B cell (primary cell): Measurements from ENCODE around the gene AHCY. TPM values are rescaled to one million over a fixed set of nuclear protein-coding genes. Genes with fewer than 3 reads are reported as not detected.

ENCODE experiments used
- ATAC-seq: fragments of 200-7000 bp; cut with Tn5 transposase; one replicate; pipeline ENCODE4 v1.10.0; 2021; ENCODE audit warnings: low read depth, mild to moderate bottlenecking, moderate number of reproducible peaks, moderate library complexity
- CTCF ChIA-PET: fragments of 350-600 bp; sonication (Branson Sonifier 250); formaldehyde crosslinking; loops from one replicate; lab custom pipeline; 2021; ENCODE audit warnings: antibody characterized with exemption, inconsistent platforms; lab: Charles Lee
- POLR2A ChIA-PET: fragments of 350-600 bp; sonication (Branson Sonifier 250); formaldehyde crosslinking; loops from one replicate; lab custom pipeline; 2021; ENCODE audit warnings: antibody characterized with exemption; lab: Charles Lee
- DNase-seq: peaks from one replicate; pipeline ENCODE4 v3.0.0; 2013
- H2AFZ ChIP-seq: 2 replicates; pipeline ENCODE4 v1.6.1; 2012; ENCODE audit warnings: mild to moderate bottlenecking, low read depth, low read length; ENCODE audit not compliant: insufficient read depth, poor library complexity, severe bottlenecking
- H3K27ac ChIP-seq, 2 donors: 1 replicate in 1 of 2; 2 replicates in 1 of 2; pipeline ENCODE4 v1.5.1; 2012 to 2013; ENCODE audit warnings: low read length in 2 of 2, mild to moderate bottlenecking in 2 of 2, moderate library complexity in 1 of 2
- H3K27me3 ChIP-seq, 4 experiments: fragments of 200-600 bp in 1 of 4; sonication (generic) in 1 of 4; replicated peaks in 1 of 4; 1 replicate in 2 of 4; 2 replicates in 2 of 4; pipeline versions ENCODE4 v1.6.1 to v1.7.0; 2013 to 2016; ENCODE audit warnings: low read length in 3 of 4, mild to moderate bottlenecking in 2 of 4, mixed read lengths in 1 of 4, moderate library complexity in 1 of 4; ENCODE audit not compliant: insufficient read depth in 4 of 4, control insufficient read depth in 3 of 4; ENCODE audit errors: control extremely low read depth in 1 of 4
- H3K36me3 ChIP-seq, 2 experiments: replicated peaks in 1 of 2; 1 replicate in 1 of 2; 2 replicates in 1 of 2; pipeline versions ENCODE4 v1.6.1 to v1.7.1; 2013; ENCODE audit warnings: low read length in 1 of 2; ENCODE audit not compliant: insufficient read depth in 2 of 2, control insufficient read depth in 1 of 2; ENCODE audit errors: control extremely low read depth in 1 of 2, extremely low read depth in 1 of 2
- H3K4me1 ChIP-seq, 2 donors: fragments of 200-600 bp in 1 of 2; sonication (generic) in 1 of 2; 1 replicate in 1 of 2; 2 replicates in 1 of 2; pipeline versions ENCODE4 v1.5.1 to v1.6.1; 2013 to 2017; ENCODE audit warnings: low read length in 2 of 2; ENCODE audit not compliant: control insufficient read depth in 2 of 2, insufficient read depth in 2 of 2
- H3K4me2 ChIP-seq: replicated peaks from 2 replicates; pipeline ENCODE3; 2012; ENCODE audit warnings: mild to moderate bottlenecking, low read depth, low read length; ENCODE audit not compliant: poor library complexity, severe bottlenecking
- H3K4me3 ChIP-seq, 5 experiments: fragments of 200-600 bp in 1 of 5; sonication (generic) in 1 of 5; 1 replicate in 3 of 5; 2 replicates in 2 of 5; pipeline versions ENCODE4 v1.5.1 to v1.7.0; 2011 to 2016; ENCODE audit warnings: low read length in 4 of 5, mild to moderate bottlenecking in 4 of 5, low read depth in 2 of 5, control low read depth in 1 of 5, moderate library complexity in 1 of 5; ENCODE audit not compliant: insufficient read depth in 1 of 5; ENCODE audit errors: control extremely low read depth in 1 of 5, extremely low read depth in 1 of 5
- H3K79me2 ChIP-seq: fragments of 200-600 bp; sonication (generic); one replicate; pipeline ENCODE4 v1.6.0; 2016; ENCODE audit warnings: low read length; ENCODE audit not compliant: control insufficient read depth, insufficient read depth
- H3K9ac ChIP-seq: fragments of 200-600 bp; sonication (generic); 2 replicates; pipeline ENCODE4 v1.6.1; 2017; ENCODE audit warnings: mild to moderate bottlenecking, low read length, moderate library complexity
- H3K9me3 ChIP-seq, 3 donors: one replicate each; pipeline versions ENCODE4 v1.6.1 to v1.7.1; 2013; ENCODE audit warnings: low read length in 2 of 3; ENCODE audit not compliant: control insufficient read depth in 2 of 3, insufficient read depth in 1 of 3; ENCODE audit errors: control extremely low read depth in 1 of 3
- H4K20me1 ChIP-seq: 2 replicates; pipeline ENCODE4 v1.6.0; 2012; ENCODE audit warnings: mild to moderate bottlenecking, low read length; ENCODE audit not compliant: insufficient read depth, control insufficient read depth, poor library complexity, severe bottlenecking
- H3K27ac Mint-ChIP-seq: one replicate; pipeline ENCODE4 v1.8.0; 2021; ENCODE audit warnings: mixed read lengths
- H3K27me3 Mint-ChIP-seq: one replicate; pipeline ENCODE4 v1.8.0; 2021; ENCODE audit warnings: mixed read lengths
- H3K4me1 Mint-ChIP-seq: one replicate; pipeline ENCODE4 v1.8.0; 2021; ENCODE audit warnings: mixed read lengths
- H3K4me3 Mint-ChIP-seq: one replicate; pipeline ENCODE4 v1.8.0; 2021; ENCODE audit warnings: mixed read lengths
- H3K9me3 Mint-ChIP-seq: one replicate; pipeline ENCODE4 v1.8.0; 2022; ENCODE audit warnings: mixed read lengths; ENCODE audit not compliant: insufficient read depth
- CTCF ChIP-seq: fragments of 200-600 bp; IDR thresholded peaks from one replicate; pipeline ENCODE4 v1.8.0; 2022; ENCODE audit warnings: antibody characterized with exemption, mild to moderate bottlenecking
- EZH2 ChIP-seq: IDR thresholded peaks from 2 replicates; pipeline ENCODE4 v1.6.1; 2012; ENCODE audit warnings: borderline replicate concordance, low read depth, mild to moderate bottlenecking, moderate library complexity, low read length; ENCODE audit not compliant: insufficient read depth, poor library complexity, severe bottlenecking
- WGBS: methylation state at CpG from one replicate; pipeline ENCODE4 v1.1.5; 2013; ENCODE audit warnings: missing lambda C conversion rate; ENCODE audit not compliant: insufficient coverage; 5-methylcytosine and 5-hydroxymethylcytosine counted together
- intact Hi-C: fragments of 100-400 bp; cut with micrococcal nuclease; formaldehyde crosslinking; loops from one replicate; pipeline ENCODE4 v1.10.0; 2022
- polyA plus RNA-seq: library from polyadenylated mRNA; depleted of rRNA; stranded (reverse); fragments of >200 nt; gene quantifications from 2 replicates; pipeline ENCODE4 v1.2.3, GENCODE V29; 2012
- total RNA-seq, 2 donors: library from RNA; stranded (reverse); fragments of 120-200 nt in 1 of 2; gene quantifications; 1 replicate in 1 of 2; 2 replicates in 1 of 2; pipeline versions ENCODE4 v1.2.3 to v1.2.4, GENCODE V29; 2013 to 2022

AHCY gene
- total and polyA plus RNA-seq, 2 donors (not counting 1 experiment from before 2014, with no cell fraction given) = 43.6 to 44.0 TPM

DNA sequence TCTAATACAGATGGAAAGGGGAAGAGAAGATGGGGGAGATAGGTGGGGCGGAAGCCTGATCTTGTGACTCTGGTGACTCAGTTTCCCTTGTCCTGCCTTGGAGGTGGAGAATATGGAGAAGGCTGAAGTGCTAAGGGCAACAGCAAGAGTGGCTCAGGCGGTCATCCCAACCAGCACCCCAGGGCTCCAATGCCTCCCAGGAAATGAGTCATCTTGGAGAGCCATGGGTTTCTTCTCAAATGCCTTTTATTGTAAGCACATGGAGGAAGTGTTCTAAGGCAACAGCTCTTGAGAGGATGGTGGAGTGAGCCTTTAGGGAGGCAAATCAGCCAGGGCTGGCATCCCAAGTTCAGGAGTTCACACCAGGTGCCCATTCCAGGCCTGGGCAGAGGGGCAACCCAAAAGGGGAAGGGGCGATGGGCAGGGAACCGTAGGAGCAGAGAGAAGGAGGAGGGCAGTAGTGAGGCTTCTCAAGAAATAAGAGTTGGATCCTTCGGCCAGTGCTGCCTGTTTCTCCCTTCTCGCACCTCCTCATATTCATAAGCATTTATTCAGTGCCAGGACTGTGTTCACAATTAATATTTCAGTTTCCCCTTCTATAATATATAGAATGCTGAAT lies 13.2 kb upstream of the AHCY start:
- Mint-ChIP-seq H3K27me3 (peaks cover 4% of the 10 kb centered on the region), H3K27ac (no peak overlapping the region), H3K9me3 (no peaks in the 10 kb centered on the region), H3K4me1 (peaks cover 14% of the 10 kb centered on the region), H3K4me3 (no peak overlapping the region)
- Histone ChIP-seq H3K9ac (no peak overlapping the region), H3K9me3 (peaks cover 0 to 3% (median 0%) of the 10 kb centered on the region in 3 donors), H3K79me2 (no peaks in the 10 kb centered on the region), H3K4me3 (no peak overlapping the region), H3K36me3 (no peaks in the 10 kb centered on the region), H3K4me2 (no peak overlapping the region), H2AFZ (no peak overlapping the region), H3K27ac (no peak overlapping the region), H4K20me1 (no peaks in the 10 kb centered on the region), H3K4me1 (peaks cover 14 to 17% of the 10 kb centered on the region in 2 donors), H3K27me3 (peaks cover 0 to 14% (median 11%) of the 10 kb centered on the region in 4 experiments)
- POLR2A ChIA-PET = no interaction called here
- TF ChIP-seq CTCF (no peak), EZH2 (no peak)
- CTCF ChIA-PET = no interaction called here
- intact Hi-C loops = no loop called here
- no peak for DNase-seq
- ATAC-seq = no peak
- 100% methylated on average over 2 of the region's 6 CpGs for WGBS

DNA sequence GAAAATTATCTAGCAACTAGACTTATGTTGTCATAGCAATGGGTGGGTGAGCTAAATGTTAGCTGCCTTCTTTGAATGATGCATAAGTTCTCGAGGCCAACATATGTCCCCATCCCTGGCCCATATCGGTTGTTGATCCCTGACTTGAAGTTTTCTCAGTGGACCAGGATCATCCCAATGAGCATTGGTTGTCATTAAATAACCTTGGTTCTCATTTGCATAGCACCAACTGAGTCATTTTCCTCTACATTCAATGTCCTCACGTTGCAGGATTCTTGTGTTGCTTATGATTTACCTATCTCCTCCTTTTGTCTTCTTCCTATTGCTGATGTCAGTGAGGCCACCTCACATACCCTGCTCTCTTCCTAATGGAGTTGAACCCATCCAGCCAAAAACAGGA lies 12.1 kb upstream of the AHCY start:
- no peak for ATAC-seq
- peaks cover 16% of the 10 kb centered on the region for H3K4me1 Mint-ChIP-seq
- H3K4me3 Mint-ChIP-seq = no peak overlapping the region
- Histone ChIP-seq H3K27ac (no peak overlapping the region), H2AFZ (no peak overlapping the region), H3K4me3 (no peak overlapping the region), H4K20me1 (no peaks in the 10 kb centered on the region), H3K27me3 (peaks cover 0 to 21% (median 13%) of the 10 kb centered on the region in 4 experiments), H3K4me2 (no peak overlapping the region), H3K4me1 (peaks cover 17 to 20% of the 10 kb centered on the region in 2 donors), H3K9me3 (peaks cover 0 to 3% (median 0%) of the 10 kb centered on the region in 3 donors), H3K9ac (no peak overlapping the region), H3K36me3 (no peaks in the 10 kb centered on the region), H3K79me2 (no peaks in the 10 kb centered on the region)
- WGBS = 75% methylated on average over 3 of the region's 3 CpGs
- no peaks in the 10 kb centered on the region for H3K9me3 Mint-ChIP-seq
- intact Hi-C loops = no loop called here
- POLR2A ChIA-PET = no interaction called here
- TF ChIP-seq CTCF (no peak), EZH2 (no peak)
- no peak overlapping the region for H3K27ac Mint-ChIP-seq
- DNase-seq = no peak
- CTCF ChIA-PET = interaction anchor here (0.7 to 4.7 kb wide), 5 partner anchors 13 to 460 kb away, joined by 3 to 135 read pairs (median 3); no protein-coding TSS in a partner anchor
- H3K27me3 Mint-ChIP-seq = peaks cover 13% of the 10 kb centered on the region
